HG02763 (cell line): Measurements from ENCODE around the gene FLT4.
"Not testable (repeated sequence)": the region's sequence is repeated elsewhere in the genome, so short reads cannot be mapped to it uniquely, and the experiment has no call there.

Experiments
- ATAC-seq: cut with Tn5 transposase; IDR thresholded peaks from one replicate; pipeline ENCODE4 v1.9.1; 2021; ENCODE audit warnings: mild to moderate bottlenecking, moderate library complexity; ENCODE audit not compliant: unreplicated experiment

FLT4 gene

GRCh38 chr5:180670586-180671359 is 21.4 kb upstream of the FLT4 start:
- ATAC-seq, result no peak

- no peak for ATAC-seq
These were observed 20.8 kb upstream of the FLT4 start for GRCh38 chr5:180670157-180670556.

GRCh38 chr5:180669661-180670060 is 20.3 kb upstream of the FLT4 start:
- no peak for ATAC-seq

GRCh38 chr5:180668835-180669596 is 19.6 kb upstream of the FLT4 start:
- ATAC-seq, result no peak

- no peak for ATAC-seq
These were observed 17.4 kb upstream of the FLT4 start for GRCh38 chr5:180666812-180667211.

GRCh38 chr5:180665682-180666404 is 16.4 kb upstream of the FLT4 start:
- no peak for ATAC-seq

GRCh38 chr5:180658774-180659564 is 9.6 kb upstream of the FLT4 start:
- ATAC-seq, result no peak

- ATAC-seq, result not testable (repeated sequence)
These were observed 5.8 kb upstream of the FLT4 start for GRCh38 chr5:180655243-180655642.

GRCh38 chr5:180652771-180653170 is 3.4 kb upstream of the FLT4 start:
- ATAC-seq, result no peak

GRCh38 chr5:180652346-180652745 is 2.9 kb upstream of the FLT4 start:
- ATAC-seq, result no peak

GRCh38 chr5:180648658-180649296 is 623 bp downstream of the FLT4 start:
- ATAC-seq, result no peak

- no peak for ATAC-seq
These were observed 1.4 kb downstream of the FLT4 start for GRCh38 chr5:180647941-180648500.

- ATAC-seq, result no peak
These were observed 1.9 kb downstream of the FLT4 start for GRCh38 chr5:180647465-180647864.

GRCh38 chr5:180646963-180647305 is 2.5 kb downstream of the FLT4 start:
- no peak for ATAC-seq

GRCh38 chr5:180646289-180646962 is 3.0 kb downstream of the FLT4 start:
- no peak for ATAC-seq

GRCh38 chr5:180645274-180646204 is 3.9 kb downstream of the FLT4 start:
- ATAC-seq, result no peak

- ATAC-seq, result no peak
These were observed 4.6 kb downstream of the FLT4 start for GRCh38 chr5:180644825-180645273.

- ATAC-seq, result no peak
These were observed 5.1 kb downstream of the FLT4 start for GRCh38 chr5:180644129-180644824.
